ENCODE results near the gene CAPN8.
"Not testable (repeated sequence)": the region's sequence is repeated elsewhere in the genome, so short reads cannot be mapped to it uniquely, and the experiment has no call there.

The CAPN8 gene

GRCh38 chr1:223520200-223520599 is 145.3 kb downstream of the CAPN8 start:
- H4K20me1 ChIP-seq: no peaks in the 10 kb centered on the region
- H3K4me2 ChIP-seq: no peak overlapping the region
- no peak overlapping the region for H3K27ac ChIP-seq
- H3K9me3 ChIP-seq (replicated peaks in 1 of 11): peaks cover 0 to 10% (median 0%) of the 10 kb centered on the region in 11 experiments; a peak in 3 of 22 replicates
- H3K27me3 ChIP-seq: no peaks in the 10 kb centered on the region
- H3K36me3 ChIP-seq: no peaks in the 10 kb centered on the region
- H3K9ac ChIP-seq: no peak overlapping the region
- H3K4me3 ChIP-seq: no peak overlapping the region
- no peak for TF ChIP-seq Cebpa-rat (IDR thresholded peaks at IDR 0.05)
- H3K4me1 ChIP-seq: peaks cover 0 to under 1% (median 0%) of the 10 kb centered on the region in 10 experiments; a peak in 3 of 20 replicates

DNA sequence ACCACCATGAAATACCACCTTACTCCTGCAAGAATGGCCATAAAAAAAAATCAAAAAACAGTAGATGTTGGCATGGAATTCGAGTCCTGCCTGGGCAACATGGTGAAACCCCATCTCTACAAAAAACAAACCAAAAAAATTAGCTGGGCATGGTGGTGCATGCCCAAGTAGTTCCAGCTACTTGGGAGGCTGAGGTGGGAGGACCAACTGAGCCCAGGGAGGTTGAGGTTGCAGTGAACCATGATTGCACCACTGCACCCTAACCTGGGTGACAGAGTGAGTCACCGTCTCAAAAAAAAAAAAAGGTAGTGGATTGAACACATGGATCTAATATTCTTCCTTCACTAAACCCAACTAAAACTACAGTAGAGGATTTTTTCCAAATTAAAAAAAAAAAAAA is 146.4 kb downstream of the CAPN8 start:
- Histone ChIP-seq H3K4me1 (peaks cover 0 to 12% (median 7%) of the 10 kb centered on the region in 10 experiments; a peak in 10 of 20 replicates), H3K27me3 (no peaks in the 10 kb centered on the region), H3K9ac (no peak overlapping the region), H4K20me1 (no peaks in the 10 kb centered on the region), H3K27ac (no peak overlapping the region), H3K36me3 (no peaks in the 10 kb centered on the region), H3K4me3 (no peak overlapping the region), H3K4me2 (no peak overlapping the region), H3K9me3 (replicated peaks in 1 of 11) (peaks cover 0 to 10% (median 0%) of the 10 kb centered on the region in 11 experiments; a peak in 3 of 22 replicates)
- TF ChIP-seq Cebpa-rat (IDR thresholded peaks at IDR 0.05): no peak

GRCh38 chr1:223518553-223518952 is 146.9 kb downstream of the CAPN8 start:
- not testable (repeated sequence) for H3K4me3 ChIP-seq, H3K4me2 ChIP-seq, H3K36me3 ChIP-seq, H3K9ac ChIP-seq, H4K20me1 ChIP-seq, H3K27me3 ChIP-seq, H3K27ac ChIP-seq
- Histone ChIP-seq H3K9me3 (replicated peaks in 1 of 11) (peaks cover 0 to 10% (median 0%) of the 10 kb centered on the region in 11 experiments; a peak in 3 of 22 replicates), H3K4me1 (peaks cover 0 to 12% (median 7%) of the 10 kb centered on the region in 10 experiments; a peak in 10 of 20 replicates)

DNA sequence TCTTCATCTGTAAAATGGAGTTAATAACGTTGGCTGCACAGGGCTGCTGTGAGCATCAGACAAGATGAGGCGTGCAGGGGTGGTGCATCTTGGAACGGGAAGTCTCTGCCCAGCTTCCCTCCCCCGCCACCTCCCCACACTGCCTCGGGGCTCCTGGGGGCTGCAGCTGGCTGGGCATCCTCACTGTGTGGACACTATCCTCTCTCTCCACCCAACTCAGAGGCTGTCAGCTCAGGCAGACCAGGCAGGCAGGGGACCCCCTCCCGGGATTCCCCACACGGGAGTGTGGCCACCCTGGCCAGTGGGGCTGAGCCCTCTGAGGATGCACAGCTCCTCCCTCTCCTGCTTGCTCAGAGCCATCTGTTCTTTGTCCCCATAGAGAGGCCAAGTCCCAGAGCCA is 149.6 kb downstream of the CAPN8 start:
- no peaks in the 10 kb centered on the region for H4K20me1 ChIP-seq
- no peak overlapping the region for H3K27ac ChIP-seq
- no peak for TF ChIP-seq Cebpa-rat (IDR thresholded peaks at IDR 0.05)
- no peaks in the 10 kb centered on the region for H3K36me3 ChIP-seq
- H3K9me3 ChIP-seq (replicated peaks in 1 of 11): peaks cover 0 to 13% (median 7%) of the 10 kb centered on the region in 11 experiments; a peak in 16 of 22 replicates
- no peak overlapping the region for H3K4me2 ChIP-seq
- no peak overlapping the region for H3K9ac ChIP-seq
- H3K4me1 ChIP-seq: peaks cover 0 to 12% (median 7%) of the 10 kb centered on the region in 10 experiments; a peak in 10 of 20 replicates
- H3K27me3 ChIP-seq: no peaks in the 10 kb centered on the region
- no peak overlapping the region for H3K4me3 ChIP-seq

- no peak overlapping the region for H3K4me2 ChIP-seq
- H3K27me3 ChIP-seq: no peaks in the 10 kb centered on the region
- TF ChIP-seq Cebpa-rat (IDR thresholded peaks at IDR 0.05): no peak
- no peak overlapping the region for H3K9ac ChIP-seq
- peaks cover 3 to 18% (median 12%) of the 10 kb centered on the region in 11 experiments; a peak in 19 of 22 replicates for H3K9me3 ChIP-seq (replicated peaks in 1 of 11)
- no peak overlapping the region for H3K27ac ChIP-seq
- H3K4me3 ChIP-seq: no peak overlapping the region
- H3K4me1 ChIP-seq: peaks cover 0 to 12% (median 7%) of the 10 kb centered on the region in 10 experiments; a peak in 10 of 20 replicates
- H3K36me3 ChIP-seq: no peaks in the 10 kb centered on the region
- H4K20me1 ChIP-seq: no peaks in the 10 kb centered on the region
Measured at GRCh38 chr1:223515421-223515820, 150.1 kb downstream of the CAPN8 start.

GRCh38 chr1:223514644-223515043 is 150.9 kb downstream of the CAPN8 start:
- TF ChIP-seq Cebpa-rat (IDR thresholded peaks at IDR 0.05): no peak
- H3K9me3 ChIP-seq (replicated peaks in 1 of 11): peaks cover 3 to 20% (median 16%) of the 10 kb centered on the region in 11 experiments; a peak in 19 of 22 replicates
- peak overlapping the region in 7 of 11 experiments; percentile 4 to 30 (median 19); a peak in 9 of 22 replicates for H3K4me2 ChIP-seq
- peaks cover 0 to 12% (median 7%) of the 10 kb centered on the region in 10 experiments; a peak in 10 of 20 replicates for H3K4me1 ChIP-seq
- no peak overlapping the region for H3K9ac ChIP-seq
- H3K27ac ChIP-seq: no peak overlapping the region
- no peaks in the 10 kb centered on the region for H3K36me3 ChIP-seq
- no peaks in the 10 kb centered on the region for H4K20me1 ChIP-seq
- no peak overlapping the region for H3K4me3 ChIP-seq
- no peaks in the 10 kb centered on the region for H3K27me3 ChIP-seq

DNA sequence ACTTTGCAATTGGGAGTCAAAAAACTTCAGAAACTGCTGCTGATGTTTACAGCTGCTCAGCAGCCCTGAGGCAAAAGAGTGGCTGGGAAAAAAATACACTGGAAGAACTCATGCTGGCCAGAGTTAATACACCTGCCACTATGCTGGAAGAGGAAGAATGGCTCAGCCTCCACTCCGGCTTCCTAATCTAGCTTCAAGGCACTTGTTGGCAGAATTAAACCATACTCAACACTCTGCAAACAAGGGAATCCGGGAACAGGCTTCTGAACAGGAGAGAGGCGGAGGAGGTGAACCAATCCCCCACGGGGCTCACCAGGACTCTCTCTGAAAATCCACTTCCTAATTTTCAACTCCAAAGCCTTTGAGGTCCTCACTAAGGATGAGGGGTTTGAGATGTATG is 152.2 kb downstream of the CAPN8 start:
- Histone ChIP-seq H3K36me3 (no peaks in the 10 kb centered on the region), H4K20me1 (no peaks in the 10 kb centered on the region), H3K4me3 (no peak overlapping the region), H3K27ac (no peak overlapping the region), H3K4me1 (peaks cover 0 to 12% (median 7%) of the 10 kb centered on the region in 10 experiments; a peak in 10 of 20 replicates), H3K9ac (no peak overlapping the region), H3K27me3 (no peaks in the 10 kb centered on the region), H3K9me3 (replicated peaks in 1 of 11) (peaks cover 2 to 20% (median 14%) of the 10 kb centered on the region in 11 experiments; a peak in 18 of 22 replicates), H3K4me2 (no peak overlapping the region)
- no peak for TF ChIP-seq Cebpa-rat (IDR thresholded peaks at IDR 0.05)

GRCh38 chr1:223512057-223512456 is 153.4 kb downstream of the CAPN8 start:
- H3K4me2 ChIP-seq: no peak overlapping the region
- H3K27ac ChIP-seq: no peak overlapping the region
- H3K4me3 ChIP-seq: no peak overlapping the region
- no peak overlapping the region for H3K9ac ChIP-seq
- no peaks in the 10 kb centered on the region for H3K36me3 ChIP-seq
- peaks cover 0 to 12% (median 7%) of the 10 kb centered on the region in 10 experiments; a peak in 10 of 20 replicates for H3K4me1 ChIP-seq
- no peak for TF ChIP-seq Cebpa-rat (IDR thresholded peaks at IDR 0.05)
- peaks cover 0 to 20% (median 14%) of the 10 kb centered on the region in 11 experiments; a peak in 18 of 22 replicates for H3K9me3 ChIP-seq (replicated peaks in 1 of 11)
- no peaks in the 10 kb centered on the region for H4K20me1 ChIP-seq
- H3K27me3 ChIP-seq: no peaks in the 10 kb centered on the region

- H3K9ac ChIP-seq: no peak overlapping the region
- no peak for TF ChIP-seq Cebpa-rat (IDR thresholded peaks at IDR 0.05)
- H3K9me3 ChIP-seq (replicated peaks in 1 of 11): peaks cover 0 to 20% (median 14%) of the 10 kb centered on the region in 11 experiments; a peak in 18 of 22 replicates
- no peaks in the 10 kb centered on the region for H4K20me1 ChIP-seq
- no peak overlapping the region for H3K27ac ChIP-seq
- H3K4me1 ChIP-seq: peaks cover 0 to 8% (median 4%) of the 10 kb centered on the region in 10 experiments; a peak in 7 of 20 replicates
- no peaks in the 10 kb centered on the region for H3K27me3 ChIP-seq
- no peak overlapping the region for H3K4me3 ChIP-seq
- no peak overlapping the region for H3K4me2 ChIP-seq
- no peaks in the 10 kb centered on the region for H3K36me3 ChIP-seq
Measured at GRCh38 chr1:223508796-223509195, 156.7 kb downstream of the CAPN8 start.

DNA sequence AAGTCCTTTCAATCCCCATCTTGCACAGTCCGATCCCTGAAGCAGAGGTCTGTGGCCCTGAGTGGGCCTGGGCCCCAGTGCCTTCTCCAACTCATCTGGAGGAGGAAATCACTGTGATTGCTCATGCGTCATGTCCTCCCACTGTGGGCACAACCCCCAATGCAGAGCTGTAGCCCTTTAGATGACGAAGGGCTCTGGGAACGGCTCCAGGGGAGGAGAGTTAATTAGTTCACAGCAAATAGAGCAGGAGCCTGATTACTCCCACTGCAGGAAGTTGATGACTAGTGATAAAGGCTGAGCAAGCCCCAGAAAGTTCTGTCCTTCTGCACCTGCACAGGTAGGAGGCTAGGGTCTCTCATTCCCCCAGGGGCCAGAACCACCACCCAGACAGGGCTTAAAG is 160.8 kb downstream of the CAPN8 start:
- peaks cover 0 to under 1% (median 0%) of the 10 kb centered on the region in 11 experiments; a peak in 2 of 22 replicates for H3K9me3 ChIP-seq (replicated peaks in 1 of 11)
- H3K4me1 ChIP-seq: peaks cover 0 to 8% (median 4%) of the 10 kb centered on the region in 10 experiments; a peak in 7 of 20 replicates

More for the DNA sequence above, 160.8 kb downstream of the CAPN8 start:
- peak overlapping the region in 3 of 11 experiments; percentile 12 to 17 (median 16); a peak in 2 of 22 replicates for H3K4me2 ChIP-seq
- H3K9ac ChIP-seq: no peak overlapping the region
- H3K27ac ChIP-seq: no peak overlapping the region
- H3K4me3 ChIP-seq: no peak overlapping the region
- no peaks in the 10 kb centered on the region for H3K36me3 ChIP-seq
- H3K27me3 ChIP-seq: no peaks in the 10 kb centered on the region
- TF ChIP-seq Cebpa-rat (IDR thresholded peaks at IDR 0.05): no peak
- no peaks in the 10 kb centered on the region for H4K20me1 ChIP-seq

Data from BLaER1 treated with 17β-estradiol and CSF1 and Interleukin-3, amounts not matched to agents 10 nM and 100 nM (cell line).